ENCODE measurements around the gene ZNF469. TPM values are rescaled to one million over a fixed set of nuclear protein-coding genes. Genes with fewer than 3 reads are reported as not detected.

The ZNF469 gene
- total RNA-seq, 1 donor from 2014 or later: 60.5 TPM

- no peak for DNase-seq (ENCODE audit: low spot score)
- Mint-ChIP-seq H3K27ac (ENCODE audit: unreplicated experiment) (no peak overlapping the region), H3K9me3 (ENCODE audit: low read depth) (no peaks in the 10 kb centered on the region), H3K4me1 (ENCODE audit: low read depth) (no peaks in the 10 kb centered on the region), H3K27me3 (ENCODE audit: low read depth) (no peaks in the 10 kb centered on the region), H3K36me3 (ENCODE audit: low read depth) (peaks cover 9% of the 10 kb centered on the region), H3K4me3 (ENCODE audit: unreplicated experiment) (no peak overlapping the region)
- TF ChIP-seq, protein P1, sequence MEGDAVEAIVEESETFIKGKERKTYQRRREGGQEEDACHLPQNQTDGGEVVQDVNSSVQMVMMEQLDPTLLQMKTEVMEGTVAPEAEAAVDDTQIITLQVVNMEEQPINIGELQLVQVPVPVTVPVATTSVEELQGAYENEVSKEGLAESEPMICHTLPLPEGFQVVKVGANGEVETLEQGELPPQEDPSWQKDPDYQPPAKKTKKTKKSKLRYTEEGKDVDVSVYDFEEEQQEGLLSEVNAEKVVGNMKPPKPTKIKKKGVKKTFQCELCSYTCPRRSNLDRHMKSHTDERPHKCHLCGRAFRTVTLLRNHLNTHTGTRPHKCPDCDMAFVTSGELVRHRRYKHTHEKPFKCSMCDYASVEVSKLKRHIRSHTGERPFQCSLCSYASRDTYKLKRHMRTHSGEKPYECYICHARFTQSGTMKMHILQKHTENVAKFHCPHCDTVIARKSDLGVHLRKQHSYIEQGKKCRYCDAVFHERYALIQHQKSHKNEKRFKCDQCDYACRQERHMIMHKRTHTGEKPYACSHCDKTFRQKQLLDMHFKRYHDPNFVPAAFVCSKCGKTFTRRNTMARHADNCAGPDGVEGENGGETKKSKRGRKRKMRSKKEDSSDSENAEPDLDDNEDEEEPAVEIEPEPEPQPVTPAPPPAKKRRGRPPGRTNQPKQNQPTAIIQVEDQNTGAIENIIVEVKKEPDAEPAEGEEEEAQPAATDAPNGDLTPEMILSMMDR (IDR thresholded peaks at IDR 0.05): no peak
Measured at GRCh38 chr16:88424587-88425235, 42.0 kb downstream of the ZNF469 start.

DNA sequence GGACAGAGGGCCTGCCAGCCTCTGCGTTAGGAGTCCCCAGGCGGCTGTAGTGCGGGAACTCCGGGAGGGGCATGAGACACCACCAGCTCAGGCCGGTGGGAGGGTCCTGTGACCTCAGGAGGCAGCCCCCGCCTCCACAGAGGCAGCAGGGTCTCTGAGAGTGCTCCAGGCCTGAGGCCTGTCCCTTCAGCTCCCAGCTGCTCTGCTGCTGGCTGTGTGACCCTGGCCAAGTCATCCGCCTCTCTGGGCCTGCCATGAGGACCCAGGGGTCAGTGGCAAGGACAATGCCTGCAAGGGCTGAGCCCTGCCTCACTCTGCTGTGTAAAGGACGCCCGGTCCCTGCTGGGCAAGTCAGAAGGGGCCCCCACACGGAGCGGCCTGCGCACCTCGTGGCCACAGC lies 43.3 kb downstream of the ZNF469 start:
- Mint-ChIP-seq H3K36me3 (ENCODE audit: low read depth) (peaks cover 11% of the 10 kb centered on the region), H3K4me1 (ENCODE audit: low read depth) (no peaks in the 10 kb centered on the region), H3K9me3 (ENCODE audit: low read depth) (no peaks in the 10 kb centered on the region), H3K27me3 (ENCODE audit: low read depth) (no peaks in the 10 kb centered on the region), H3K4me3 (ENCODE audit: unreplicated experiment) (no peak overlapping the region), H3K27ac (ENCODE audit: unreplicated experiment) (no peak overlapping the region)
- DNase-seq (ENCODE audit: low spot score): no peak
- TF ChIP-seq, protein P1 (IDR thresholded peaks at IDR 0.05): no peak

- H3K27ac Mint-ChIP-seq (ENCODE audit: unreplicated experiment): no peak overlapping the region
- peaks cover 11% of the 10 kb centered on the region for H3K36me3 Mint-ChIP-seq (ENCODE audit: low read depth)
- no peak overlapping the region for H3K4me3 Mint-ChIP-seq (ENCODE audit: unreplicated experiment)
- H3K4me1 Mint-ChIP-seq (ENCODE audit: low read depth): no peaks in the 10 kb centered on the region
- no peak for DNase-seq (ENCODE audit: low spot score)
- TF ChIP-seq, protein P1 (IDR thresholded peaks at IDR 0.05): no peak
- no peaks in the 10 kb centered on the region for H3K27me3 Mint-ChIP-seq (ENCODE audit: low read depth)
- H3K9me3 Mint-ChIP-seq (ENCODE audit: low read depth): no peaks in the 10 kb centered on the region
Measured at GRCh38 chr16:88427376-88427775, 44.6 kb downstream of the ZNF469 start.

- H3K9me3 Mint-ChIP-seq (ENCODE audit: low read depth): no peaks in the 10 kb centered on the region
- H3K4me3 Mint-ChIP-seq (ENCODE audit: unreplicated experiment): no peak overlapping the region
- H3K4me1 Mint-ChIP-seq (ENCODE audit: low read depth): no peaks in the 10 kb centered on the region
Measured at GRCh38 chr16:88428156-88428555, 45.4 kb downstream of the ZNF469 start.

DNA sequence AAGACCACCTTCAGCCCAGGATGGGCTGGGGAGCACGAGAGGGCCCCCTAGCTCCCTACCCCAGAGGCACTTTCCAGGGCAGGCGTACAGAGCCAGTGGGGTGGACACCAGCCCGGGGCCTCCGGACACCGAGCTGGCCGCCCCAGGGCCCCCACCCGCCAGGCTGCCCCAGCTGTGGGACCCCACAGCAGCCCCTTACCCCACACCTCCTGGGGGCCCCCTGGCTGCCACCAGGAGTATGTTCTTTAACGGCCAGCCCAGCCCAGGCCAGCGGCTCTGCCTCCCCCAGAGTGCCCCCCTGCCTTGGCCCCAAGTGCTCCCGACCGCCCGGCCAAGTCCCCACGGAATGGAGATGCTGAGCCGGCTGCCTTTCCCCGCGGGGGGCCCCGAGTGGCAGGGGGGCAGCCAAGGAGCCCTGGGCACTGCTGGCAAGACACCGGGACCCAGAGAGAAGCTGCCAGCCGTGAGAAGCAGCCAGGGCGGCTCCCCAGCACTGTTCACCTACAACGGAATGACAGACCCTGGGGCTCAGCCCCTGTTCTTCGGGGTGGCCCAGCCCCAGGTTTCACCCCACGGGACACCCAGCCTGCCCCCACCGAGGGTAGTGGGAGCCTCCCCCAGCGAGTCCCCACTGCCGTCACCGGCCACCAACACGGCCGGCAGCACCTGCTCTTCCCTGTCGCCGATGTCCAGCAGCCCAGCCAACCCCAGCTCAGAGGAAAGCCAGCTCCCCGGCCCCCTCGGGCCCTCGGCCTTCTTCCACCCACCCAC lies 46.0 kb downstream of the ZNF469 start:
- Mint-ChIP-seq H3K4me1 (ENCODE audit: low read depth) (no peaks in the 10 kb centered on the region), H3K27me3 (ENCODE audit: low read depth) (no peaks in the 10 kb centered on the region), H3K36me3 (ENCODE audit: low read depth) (peaks cover 11% of the 10 kb centered on the region), H3K9me3 (ENCODE audit: low read depth) (no peaks in the 10 kb centered on the region), H3K4me3 (ENCODE audit: unreplicated experiment) (no peak overlapping the region), H3K27ac (ENCODE audit: unreplicated experiment) (no peak overlapping the region)
- DNase-seq (ENCODE audit: low spot score): no peak
- TF ChIP-seq, protein P1 (IDR thresholded peaks at IDR 0.05): peak; percentile 61

More at GRCh38 chr16:88428156-88428555, 45.4 kb downstream of the ZNF469 start:
- Mint-ChIP-seq H3K36me3 (ENCODE audit: low read depth) (peaks cover 11% of the 10 kb centered on the region), H3K27ac (ENCODE audit: unreplicated experiment) (no peak overlapping the region), H3K27me3 (ENCODE audit: low read depth) (no peaks in the 10 kb centered on the region)
- TF ChIP-seq, protein P1 (IDR thresholded peaks at IDR 0.05): no peak
- DNase-seq (ENCODE audit: low spot score): no peak

Data from chondrocyte (in vitro differentiated cells).